Measurements from ENCODE around the gene BCS1L. TPM values are rescaled to one million over a fixed set of nuclear protein-coding genes. Genes with fewer than 3 reads are reported as not detected.

The BCS1L gene
- total and polyA plus RNA-seq, 2 of the 13 experiments (the other 11 are each of a cell fraction or from before 2014, with no cell fraction given), result 48.9 to 76.0 TPM

DNA sequence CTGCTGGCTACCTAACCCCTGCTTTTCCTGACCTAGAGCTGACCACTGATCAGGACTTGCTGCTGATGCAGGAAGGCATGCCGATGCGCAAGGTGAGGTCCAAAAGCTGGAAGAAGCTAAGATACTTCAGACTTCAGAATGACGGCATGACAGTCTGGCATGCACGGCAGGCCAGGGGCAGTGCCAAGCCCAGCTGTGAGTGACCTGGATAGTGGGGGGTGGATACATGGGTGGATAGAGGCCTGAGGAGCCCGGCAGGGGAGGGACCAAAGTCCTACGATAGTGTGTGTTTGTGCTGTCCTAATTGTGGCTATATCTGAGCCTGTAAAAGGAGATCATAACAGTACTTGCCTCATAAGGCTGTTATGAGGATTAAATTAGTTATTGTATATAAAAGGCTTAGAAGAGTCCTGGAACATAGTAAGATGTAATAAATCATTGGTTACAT lies 43.6 kb upstream of the BCS1L start (continued):
- TF ChIP-seq, protein P1, sequence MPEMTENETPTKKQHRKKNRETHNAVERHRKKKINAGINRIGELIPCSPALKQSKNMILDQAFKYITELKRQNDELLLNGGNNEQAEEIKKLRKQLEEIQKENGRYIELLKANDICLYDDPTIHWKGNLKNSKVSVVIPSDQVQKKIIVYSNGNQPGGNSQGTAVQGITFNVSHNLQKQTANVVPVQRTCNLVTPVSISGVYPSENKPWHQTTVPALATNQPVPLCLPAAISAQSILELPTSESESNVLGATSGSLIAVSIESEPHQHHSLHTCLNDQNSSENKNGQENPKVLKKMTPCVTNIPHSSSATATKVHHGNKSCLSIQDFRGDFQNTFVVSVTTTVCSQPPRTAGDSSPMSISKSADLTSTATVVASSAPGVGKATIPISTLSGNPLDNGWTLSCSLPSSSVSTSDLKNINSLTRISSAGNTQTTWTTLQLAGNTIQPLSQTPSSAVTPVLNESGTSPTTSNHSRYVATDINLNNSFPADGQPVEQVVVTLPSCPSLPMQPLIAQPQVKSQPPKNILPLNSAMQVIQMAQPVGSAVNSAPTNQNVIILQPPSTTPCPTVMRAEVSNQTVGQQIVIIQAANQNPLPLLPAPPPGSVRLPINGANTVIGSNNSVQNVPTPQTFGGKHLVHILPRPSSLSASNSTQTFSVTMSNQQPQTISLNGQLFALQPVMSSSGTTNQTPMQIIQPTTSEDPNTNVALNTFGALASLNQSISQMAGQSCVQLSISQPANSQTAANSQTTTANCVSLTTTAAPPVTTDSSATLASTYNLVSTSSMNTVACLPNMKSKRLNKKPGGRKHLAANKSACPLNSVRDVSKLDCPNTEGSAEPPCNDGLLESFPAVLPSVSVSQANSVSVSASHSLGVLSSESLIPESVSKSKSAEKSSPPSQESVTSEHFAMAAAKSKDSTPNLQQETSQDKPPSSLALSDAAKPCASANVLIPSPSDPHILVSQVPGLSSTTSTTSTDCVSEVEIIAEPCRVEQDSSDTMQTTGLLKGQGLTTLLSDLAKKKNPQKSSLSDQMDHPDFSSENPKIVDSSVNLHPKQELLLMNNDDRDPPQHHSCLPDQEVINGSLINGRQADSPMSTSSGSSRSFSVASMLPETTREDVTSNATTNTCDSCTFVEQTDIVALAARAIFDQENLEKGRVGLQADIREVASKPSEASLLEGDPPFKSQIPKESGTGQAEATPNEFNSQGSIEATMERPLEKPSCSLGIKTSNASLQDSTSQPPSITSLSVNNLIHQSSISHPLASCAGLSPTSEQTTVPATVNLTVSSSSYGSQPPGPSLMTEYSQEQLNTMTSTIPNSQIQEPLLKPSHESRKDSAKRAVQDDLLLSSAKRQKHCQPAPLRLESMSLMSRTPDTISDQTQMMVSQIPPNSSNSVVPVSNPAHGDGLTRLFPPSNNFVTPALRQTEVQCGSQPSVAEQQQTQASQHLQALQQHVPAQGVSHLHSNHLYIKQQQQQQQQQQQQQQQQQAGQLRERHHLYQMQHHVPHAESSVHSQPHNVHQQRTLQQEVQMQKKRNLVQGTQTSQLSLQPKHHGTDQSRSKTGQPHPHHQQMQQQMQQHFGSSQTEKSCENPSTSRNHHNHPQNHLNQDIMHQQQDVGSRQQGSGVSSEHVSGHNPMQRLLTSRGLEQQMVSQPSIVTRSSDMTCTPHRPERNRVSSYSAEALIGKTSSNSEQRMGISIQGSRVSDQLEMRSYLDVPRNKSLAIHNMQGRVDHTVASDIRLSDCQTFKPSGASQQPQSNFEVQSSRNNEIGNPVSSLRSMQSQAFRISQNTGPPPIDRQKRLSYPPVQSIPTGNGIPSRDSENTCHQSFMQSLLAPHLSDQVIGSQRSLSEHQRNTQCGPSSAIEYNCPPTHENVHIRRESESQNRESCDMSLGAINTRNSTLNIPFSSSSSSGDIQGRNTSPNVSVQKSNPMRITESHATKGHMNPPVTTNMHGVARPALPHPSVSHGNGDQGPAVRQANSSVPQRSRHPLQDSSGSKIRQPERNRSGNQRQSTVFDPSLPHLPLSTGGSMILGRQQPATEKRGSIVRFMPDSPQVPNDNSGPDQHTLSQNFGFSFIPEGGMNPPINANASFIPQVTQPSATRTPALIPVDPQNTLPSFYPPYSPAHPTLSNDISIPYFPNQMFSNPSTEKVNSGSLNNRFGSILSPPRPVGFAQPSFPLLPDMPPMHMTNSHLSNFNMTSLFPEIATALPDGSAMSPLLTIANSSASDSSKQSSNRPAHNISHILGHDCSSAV (CRISPR knock-in tag; IDR thresholded peaks at IDR 0.05; ENCODE audit: borderline replicate concordance), result no peak
- no peak for TF ChIP-seq RFXAP (CRISPR knock-in tag; IDR thresholded peaks at IDR 0.05; ENCODE audit: borderline replicate concordance)
- 0 out of 2 replicates have a peak, but pooled peaks have one; percentile 15 for TF ChIP-seq GATAD2A (CRISPR knock-in tag; IDR thresholded peaks at IDR 0.05)
- no peak for TF ChIP-seq FOXK2 (IDR thresholded peaks at IDR 0.05)

Data from HepG2 (cell line).